Suprapubic skin (tissue), 4 donors: Measurements from ENCODE around the gene SPATS2. TPM values are rescaled to one million over a fixed set of nuclear protein-coding genes. Genes with fewer than 3 reads are reported as not detected.
A peak's percentile ranks its signal among the peaks of the same experiment; 100 is the strongest.
"Not testable (repeated sequence)": the region's sequence is repeated elsewhere in the genome, so short reads cannot be mapped to it uniquely, and the experiment has no call there.

ENCODE experiments used
- DNase-seq, 2 donors: peaks; one replicate each; pipeline ENCODE4 v3.0.0-alpha.2; 2019; ENCODE audit warnings: low spot score in 2 of 2
- H3K27ac ChIP-seq: fragments of 200-600 bp; sonication (generic); one replicate; pipeline ENCODE4 v1.5.1; 2019
- H3K27me3 ChIP-seq: fragments of 200-600 bp; sonication (generic); one replicate; pipeline ENCODE4 v1.5.1; 2019
- H3K36me3 ChIP-seq: fragments of 200-600 bp; sonication (generic); one replicate; pipeline ENCODE4 v1.5.1; 2019
- H3K4me1 ChIP-seq: fragments of 200-600 bp; sonication (generic); one replicate; pipeline ENCODE4 v1.5.1; 2019
- H3K4me3 ChIP-seq: fragments of 200-600 bp; sonication (generic); one replicate; pipeline ENCODE4 v1.5.1; 2019; ENCODE audit warnings: mild to moderate bottlenecking
- H3K9me3 ChIP-seq: fragments of 200-600 bp; sonication (generic); one replicate; pipeline ENCODE4 v1.5.1; 2019
- CTCF ChIP-seq, 2 donors: fragments of 200-600 bp in 1 of 2; fragments of 450-650 bp in 1 of 2; sonication (generic) in 1 of 2; IDR thresholded peaks; one replicate each; pipeline ENCODE4 v1.5.1; 2016 to 2019; ENCODE audit warnings: antibody characterized with exemption in 2 of 2, mild to moderate bottlenecking in 1 of 2, moderate library complexity in 1 of 2
- EP300 ChIP-seq: sonication (generic); formaldehyde crosslinking; IDR thresholded peaks from one replicate; pipeline ENCODE4 v1.6.1; 2017; ENCODE audit warnings: antibody characterized with exemption
- POLR2A ChIP-seq, 2 donors: fragments of 450-650 bp; IDR thresholded peaks; one replicate each; pipeline ENCODE4 v1.6.1; 2017; ENCODE audit warnings: antibody characterized with exemption in 2 of 2, mild to moderate bottlenecking in 2 of 2, moderate library complexity in 2 of 2
- POLR2AphosphoS5 ChIP-seq, 3 donors: sonication (generic); formaldehyde crosslinking; IDR thresholded peaks; one replicate each; pipeline ENCODE4 v1.6.1; 2017; ENCODE audit warnings: antibody characterized with exemption in 3 of 3
- WGBS: methylation state at CpG from one replicate; pipeline ENCODE4 v1.1.5; 2018; 5-methylcytosine and 5-hydroxymethylcytosine counted together
- total RNA-seq, 4 donors: library from RNA; depleted of rRNA; stranded (reverse); fragments of >200 nt; gene quantifications; one replicate each; pipeline ENCODE4 v1.1.0, GENCODE V29; 2016

The SPATS2 gene
- total RNA-seq, 4 donors from 2014 or later: 22.7 to 42.6 (median 27.2) TPM

DNA sequence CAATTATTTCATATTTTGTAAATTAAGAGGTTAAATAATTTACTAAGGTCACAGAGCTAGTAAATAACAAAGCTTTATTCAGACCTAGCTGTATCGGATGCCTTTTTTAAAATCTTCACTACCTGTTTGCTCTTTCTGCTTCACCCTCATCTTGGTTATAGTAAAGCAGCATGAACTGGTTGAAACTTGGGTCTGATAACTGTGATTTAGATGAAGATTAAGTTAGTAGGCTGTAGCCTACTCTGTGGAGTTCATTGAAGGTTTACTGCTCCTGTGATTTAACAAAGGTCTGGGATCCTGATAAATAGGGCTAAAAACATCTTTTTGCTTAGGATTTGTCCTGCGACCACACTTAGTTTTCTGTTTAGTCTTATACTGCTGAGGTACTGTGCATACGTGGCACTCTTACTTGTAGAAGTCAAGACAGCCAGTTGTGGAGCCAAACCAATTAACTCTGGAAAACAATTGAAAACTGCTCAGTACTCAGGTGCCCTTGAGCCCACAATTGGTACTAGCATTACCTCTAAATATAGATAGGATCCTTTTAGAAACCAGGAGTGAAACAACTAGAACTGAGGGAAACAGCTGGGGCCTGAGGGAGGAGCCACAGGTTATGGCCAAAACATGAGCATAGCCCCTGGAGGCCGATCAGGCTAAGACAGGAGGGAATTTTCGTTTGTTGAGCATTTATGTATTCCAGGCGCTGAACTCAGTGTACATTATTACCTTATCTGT lies 2.3 kb downstream of the SPATS2 start:
- H3K4me1 ChIP-seq: peaks cover 40% of the 10 kb centered on the region
- no peaks in the 10 kb centered on the region for H3K9me3 ChIP-seq
- no peak for TF ChIP-seq POLR2A (IDR thresholded peaks at IDR 0.05)
- TF ChIP-seq POLR2AphosphoS5 (IDR thresholded peaks at IDR 0.05): no peak
- peak in 1 of 2 donors; percentile 37 for TF ChIP-seq CTCF (IDR thresholded peaks at IDR 0.05)
- peak overlapping the region; percentile 14 for H3K4me3 ChIP-seq
- no peaks in the 10 kb centered on the region for H3K27me3 ChIP-seq
- WGBS: 24% methylated on average over 6 of the region's 6 CpGs
- H3K36me3 ChIP-seq: no peaks in the 10 kb centered on the region
- H3K27ac ChIP-seq: no peak overlapping the region
- no peak for DNase-seq

GRCh38 chr12:49370539-49370938 lies 3.3 kb downstream of the SPATS2 start:
- WGBS: 90% methylated on average over 6 of the region's 6 CpGs
- no peak overlapping the region for H3K27ac ChIP-seq
- DNase-seq: no peak
- no peaks in the 10 kb centered on the region for H3K36me3 ChIP-seq
- H3K27me3 ChIP-seq: no peaks in the 10 kb centered on the region
- no peaks in the 10 kb centered on the region for H3K9me3 ChIP-seq
- peaks cover 32% of the 10 kb centered on the region for H3K4me1 ChIP-seq
- no peak for TF ChIP-seq POLR2AphosphoS5 (IDR thresholded peaks at IDR 0.05)
- TF ChIP-seq POLR2A (IDR thresholded peaks at IDR 0.05): no peak
- TF ChIP-seq CTCF (IDR thresholded peaks at IDR 0.05): no peak
- TF ChIP-seq EP300: no peak
- H3K4me3 ChIP-seq: no peak overlapping the region

DNA sequence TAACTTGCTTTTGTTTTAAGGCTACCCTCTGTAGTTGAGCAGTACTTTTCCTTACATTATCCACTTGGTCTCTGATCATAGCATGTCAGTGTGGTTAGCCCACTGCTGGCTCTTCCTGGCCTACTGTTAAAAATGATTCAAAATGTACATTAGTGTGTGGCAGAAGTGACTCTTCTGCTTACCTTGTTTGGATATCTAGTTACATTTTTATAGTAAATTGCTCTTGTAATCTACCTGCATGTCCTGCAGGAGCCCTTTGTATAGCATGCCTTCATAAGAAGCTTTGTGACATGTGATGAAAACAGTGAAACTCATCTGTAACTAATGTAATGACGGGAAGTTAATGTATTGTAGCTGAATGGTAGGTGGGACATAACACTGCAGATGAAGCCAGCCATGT lies 8.1 kb downstream of the SPATS2 start:
- Histone ChIP-seq H3K4me3 (no peak overlapping the region), H3K27ac (no peak overlapping the region), H3K9me3 (no peaks in the 10 kb centered on the region), H3K36me3 (no peaks in the 10 kb centered on the region), H3K4me1 (no peaks in the 10 kb centered on the region), H3K27me3 (no peaks in the 10 kb centered on the region)
- DNase-seq: no peak
- no peak for TF ChIP-seq EP300
- no peak for TF ChIP-seq POLR2AphosphoS5 (IDR thresholded peaks at IDR 0.05)
- TF ChIP-seq CTCF (IDR thresholded peaks at IDR 0.05): no peak
- TF ChIP-seq POLR2A (IDR thresholded peaks at IDR 0.05): no peak
- 95% methylated on average over 1 of the region's 1 CpG for whole genome bisulfite sequencing

GRCh38 chr12:49377386-49377785 lies 10.1 kb downstream of the SPATS2 start:
- Histone ChIP-seq H3K27ac (no peak overlapping the region), H3K36me3 (no peaks in the 10 kb centered on the region), H3K4me3 (no peak overlapping the region), H3K4me1 (no peaks in the 10 kb centered on the region), H3K9me3 (no peaks in the 10 kb centered on the region), H3K27me3 (no peaks in the 10 kb centered on the region)
- no peak for DNase-seq
- TF ChIP-seq POLR2AphosphoS5 (IDR thresholded peaks at IDR 0.05): no peak
- no peak for TF ChIP-seq CTCF (IDR thresholded peaks at IDR 0.05)
- TF ChIP-seq POLR2A (IDR thresholded peaks at IDR 0.05): no peak
- no peak for TF ChIP-seq EP300
- WGBS: 77% methylated on average over 2 of the region's 2 CpGs

DNA sequence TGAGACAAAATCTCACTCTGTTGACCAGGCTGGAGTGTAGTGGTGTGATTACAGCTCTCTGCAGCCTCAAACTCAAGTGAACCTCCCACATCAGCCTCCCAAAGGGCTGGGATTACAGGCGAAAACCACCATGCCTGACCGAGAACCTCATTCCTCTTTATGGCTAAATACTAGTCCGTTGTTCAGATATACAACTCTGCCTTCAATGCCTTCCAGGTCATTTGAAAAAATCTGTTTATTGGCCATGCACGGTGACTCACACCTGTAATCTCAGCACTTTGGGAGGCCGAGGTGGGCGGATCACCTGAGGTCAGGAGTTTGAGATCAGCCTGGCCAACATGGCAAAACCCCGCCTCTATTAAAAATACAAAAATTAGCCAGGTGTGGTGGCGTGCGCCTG lies 12.9 kb downstream of the SPATS2 start:
- H3K4me1 ChIP-seq, H3K27me3 ChIP-seq, H3K27ac ChIP-seq, H3K9me3 ChIP-seq, H3K4me3 ChIP-seq, DNase-seq, H3K36me3 ChIP-seq: not testable (repeated sequence)
- WGBS: 91% methylated on average over 9 of the region's 9 CpGs
